ENCODE data around the gene MPZL1. TPM values are rescaled to one million over a fixed set of nuclear protein-coding genes. Genes with fewer than 3 reads are reported as not detected.

Gene MPZL1
- total and polyA plus RNA-seq, 2 of the 13 experiments (the other 11 are each of a cell fraction or from before 2014, with no cell fraction given): 38.0 to 68.7 TPM

- TF ChIP-seq HNRNPK (IDR thresholded peaks at IDR 0.05; ENCODE audit: low read depth, low read length, poor library complexity, severe bottlenecking) (no peak), ARNT2 (CRISPR knock-in tag; IDR thresholded peaks at IDR 0.05; ENCODE audit: low read depth) (peak; percentile 87)
Observed at GRCh38 chr1:167714439-167715156, 7.2 kb upstream of the MPZL1 start (continued).

GRCh38 chr1:167715157-167715999 is 6.4 kb upstream of the MPZL1 start:
- intact Hi-C loops (cut with micrococcal nuclease; ENCODE audit: unreplicated experiment) (loop anchor here (1.0 kb wide), 1 partner anchor 88 kb away; no protein-coding TSS in a partner anchor), in situ Hi-C loops (cut with HindIII; ENCODE audit: extremely low pct_ligation_motif_present, low pct_unique_long_range_greater_than_20kb) (loop anchor here (10.0 kb wide), 1 partner anchor 219 kb away; the partner anchor contains the start of genes DCAF6 and MPC2)
- H3K4me1 ChIP-seq (ENCODE audit: insufficient read depth, low read length): peaks cover 54% of the 10 kb centered on the region
- peaks cover 0 to 6% of the 10 kb centered on the region in 2 experiments; a peak in 2 of 5 replicates for H3K27me3 ChIP-seq (ENCODE audit: control insufficient read depth in 1 of 2, insufficient read depth in 2 of 2, low read length in 2 of 2)
- peak; percentile 61 for FAIRE-seq
- H3K4me2 ChIP-seq (ENCODE audit: low read depth, low read length): peak overlapping the region; percentile 98
- CTCF ChIA-PET (ENCODE audit: low intra/inter-chr PET ratio, low total read pairs): interaction anchor here (1.4 kb wide), 1 partner anchor 87 kb away, joined by 5 read pairs; no protein-coding TSS in a partner anchor
- H3K79me2 ChIP-seq (ENCODE audit: insufficient read depth, low read length): no peaks in the 10 kb centered on the region
- DNase-seq (ENCODE audit: low spot score): peak; percentile 84
- no TSS peak for BruUV-seq (replicated peaks)
- POLR2A ChIA-PET: interaction anchor here (1.6 to 2.2 kb wide), 2 partner anchors 162 to 221 kb away, joined by 6 read pairs; partner anchors contain the start of genes CREG1 and DCAF6
- ATAC-seq: peak; percentile 37
- no peaks in the 10 kb centered on the region for H3K36me3 ChIP-seq (replicated peaks in 1 of 2; ENCODE audit: control insufficient read depth in 1 of 2, insufficient read depth in 2 of 2, low read length in 2 of 2)
- H3K4me3 ChIP-seq (replicated peaks in 1 of 3; ENCODE audit: insufficient read depth in 1 of 3, low read depth in 2 of 3, low read length in 3 of 3): peak overlapping the region; percentile 95 to 100 (median 96)
- WGBS (ENCODE audit: low lambda C conversion rate): 2% methylated on average over 25 of the region's 26 CpGs
- H2AFZ ChIP-seq (ENCODE audit: low read length): peak overlapping the region; percentile 91
- H3K27ac ChIP-seq (ENCODE audit: extremely low read length, insufficient read depth, low read length): peak overlapping the region; percentile 83
- H3K9me3 ChIP-seq (ENCODE audit: low read length): no peaks in the 10 kb centered on the region
- H4K20me1 ChIP-seq (ENCODE audit: insufficient read depth, low read length): no peaks in the 10 kb centered on the region
- peak overlapping the region; percentile 89 for H3K9ac ChIP-seq (ENCODE audit: insufficient read depth, low read depth, low read length)
- TF ChIP-seq ZNF580 (CRISPR knock-in tag; IDR thresholded peaks at IDR 0.05; ENCODE audit: borderline replicate concordance, low read depth): peak; percentile 80; the same call in 1 of the 2 replicates
- no peak for TF ChIP-seq MAZ (IDR thresholded peaks at IDR 0.05; ENCODE audit: borderline replicate concordance, low read depth, low read length)
- 0 out of 2 replicates have a peak, but pooled peaks have one; percentile 26 for TF ChIP-seq MAZ (CRISPR knock-in tag; IDR thresholded peaks at IDR 0.05; ENCODE audit: low read depth)
- TF ChIP-seq SAFB2 (CRISPR knock-in tag; IDR thresholded peaks at IDR 0.05; ENCODE audit: borderline replicate concordance, low read depth): no peak
- peak; percentile 58; the same call in 1 of the 2 replicates for TF ChIP-seq GATAD1 (CRISPR knock-in tag; IDR thresholded peaks at IDR 0.05)
- TF ChIP-seq BRCA1 (CRISPR knock-in tag; IDR thresholded peaks at IDR 0.05): 0 out of 2 replicates have a peak, but pooled peaks have one; percentile 18
- TF ChIP-seq EP300 (IDR thresholded peaks at IDR 0.05; ENCODE audit: low read depth in 2 of 2, low read length in 2 of 2): 0 out of 4 replicates have a peak, but pooled peaks of 1 of the 2 experiments have one; percentile 23
- TF ChIP-seq EP300 (CRISPR knock-in tag; IDR thresholded peaks at IDR 0.05; ENCODE audit: borderline replicate concordance): no peak
- no peak for TF ChIP-seq RORA (CRISPR knock-in tag; IDR thresholded peaks at IDR 0.05)
- TF ChIP-seq CREM (IDR thresholded peaks at IDR 0.05): 0 out of 2 replicates have a peak, but pooled peaks have one; percentile 27
- TF ChIP-seq CREM (CRISPR knock-in tag; IDR thresholded peaks at IDR 0.05): no peak
- peak; percentile 96 to 100 for TF ChIP-seq HMGXB4 (CRISPR knock-in tag; IDR thresholded peaks at IDR 0.05; ENCODE audit: borderline replicate concordance in 1 of 2, low read depth in 1 of 2)
- TF ChIP-seq REXO4 (CRISPR knock-in tag; IDR thresholded peaks at IDR 0.05; ENCODE audit: borderline replicate concordance): no peak
- TF ChIP-seq XBP1 (CRISPR knock-in tag; IDR thresholded peaks at IDR 0.05): no peak
- TF ChIP-seq FOXC1 (CRISPR knock-in tag; IDR thresholded peaks at IDR 0.05; ENCODE audit: borderline replicate concordance): no peak
- TF ChIP-seq ZNF652 (CRISPR knock-in tag; IDR thresholded peaks at IDR 0.05; ENCODE audit: borderline replicate concordance, low read depth): 0 out of 2 replicates have a peak, but pooled peaks have one; percentile 27
- TF ChIP-seq ZNF564 (CRISPR knock-in tag; IDR thresholded peaks at IDR 0.05): no peak
